Fibroblast of peridontal ligament (primary cell): ENCODE data around the gene RAB43.
"Not testable (repeated sequence)": the region's sequence is repeated elsewhere in the genome, so short reads cannot be mapped to it uniquely, and the experiment has no call there.

Experiments
- DNase-seq: peaks from one replicate; pipeline ENCODE4 v3.0.0-alpha.2; 2010; ENCODE audit errors: extremely low read depth

RAB43 gene

GRCh38 chr3:129095285-129095684, 26.3 kb downstream of the RAB43 start:
- no peak for DNase-seq

GRCh38 chr3:129088312-129088711, 33.3 kb downstream of the RAB43 start:
- not testable (repeated sequence) for DNase-seq

- peak; percentile 36 for DNase-seq
These were observed 33.7 kb downstream of the RAB43 start for GRCh38 chr3:129087904-129088303.

GRCh38 chr3:129087138-129087702, 34.4 kb downstream of the RAB43 start:
- peak; percentile 32 for DNase-seq

- no peak for DNase-seq
These were observed 35.8 kb downstream of the RAB43 start for GRCh38 chr3:129085818-129086217.

- no peak for DNase-seq
These were observed 36.4 kb downstream of the RAB43 start for GRCh38 chr3:129085165-129085715.

GRCh38 chr3:129084501-129084900, 37.1 kb downstream of the RAB43 start:
- no peak for DNase-seq

- DNase-seq: no peak
These were observed 39.6 kb downstream of the RAB43 start for GRCh38 chr3:129082026-129082425.

GRCh38 chr3:129081503-129081902, 40.1 kb downstream of the RAB43 start:
- no peak for DNase-seq

- DNase-seq: no peak
These were observed 43.1 kb downstream of the RAB43 start for GRCh38 chr3:129078510-129078909.

GRCh38 chr3:129077222-129077621, 44.4 kb downstream of the RAB43 start:
- peak; percentile 28 for DNase-seq

- DNase-seq: no peak
These were observed 51.3 kb downstream of the RAB43 start for GRCh38 chr3:129070086-129070885.

GRCh38 chr3:129069313-129070085, 52.1 kb downstream of the RAB43 start:
- DNase-seq: not testable (repeated sequence)

- no peak for DNase-seq
These were observed 53.2 kb downstream of the RAB43 start for GRCh38 chr3:129068291-129068886.

GRCh38 chr3:129067719-129068118, 53.9 kb downstream of the RAB43 start:
- not testable (repeated sequence) for DNase-seq

GRCh38 chr3:129065720-129066073, 55.9 kb downstream of the RAB43 start:
- no peak for DNase-seq

- DNase-seq: no peak
These were observed 56.4 kb downstream of the RAB43 start for GRCh38 chr3:129065016-129065719.

GRCh38 chr3:129063841-129064482, 57.6 kb downstream of the RAB43 start:
- no peak for DNase-seq

GRCh38 chr3:129063091-129063640, 58.4 kb downstream of the RAB43 start:
- no peak for DNase-seq
